ENCODE measurements around the gene MRPL49. TPM values are rescaled to one million over a fixed set of nuclear protein-coding genes. Genes with fewer than 3 reads are reported as not detected.

MRPL49 gene
- total and polyA plus RNA-seq, 2 of the 13 experiments (the other 11 are each of a cell fraction or from before 2014, with no cell fraction given) = 39.2 to 53.3 TPM

GRCh38 chr11:65121865-65122696 is at the start of gene MRPL49, which contains the start of gene FAU (continued):
- TF ChIP-seq SRSF9 (IDR thresholded peaks at IDR 0.05; ENCODE audit: borderline replicate concordance, insufficient read depth, low read depth, low read length, poor library complexity, severe bottlenecking) (no peak), ZNF275 (CRISPR knock-in tag; IDR thresholded peaks at IDR 0.05; ENCODE audit: borderline replicate concordance) (0 out of 2 replicates have a peak, but pooled peaks have one; percentile 19), BCLAF1 (IDR thresholded peaks at IDR 0.05) (no peak), ZNF704 (CRISPR knock-in tag; IDR thresholded peaks at IDR 0.05; ENCODE audit: borderline replicate concordance) (no peak), NAIF1 (CRISPR knock-in tag; IDR thresholded peaks at IDR 0.05; ENCODE audit: borderline replicate concordance) (no peak; the same call in 1 of the 2 replicates), FOXA3 (CRISPR knock-in tag; IDR thresholded peaks at IDR 0.05) (peak; percentile 67), ZNF747 (CRISPR knock-in tag; IDR thresholded peaks at IDR 0.05; ENCODE audit: borderline replicate concordance) (peak; percentile 81), BORCS8-MEF2B (CRISPR knock-in tag; IDR thresholded peaks at IDR 0.05) (peak; percentile 14; the same call in 1 of the 2 replicates), ZNF713 (CRISPR knock-in tag; IDR thresholded peaks at IDR 0.05) (0 out of 2 replicates have a peak, but pooled peaks have one; percentile 76), ZNF121 (CRISPR knock-in tag; IDR thresholded peaks at IDR 0.05) (peak; percentile 27; the same call in 1 of the 2 replicates), SMARCE1 (IDR thresholded peaks at IDR 0.05; ENCODE audit: borderline replicate concordance) (no peak), ZNF17 (CRISPR knock-in tag; IDR thresholded peaks at IDR 0.05) (no peak), RCOR2 (CRISPR knock-in tag; IDR thresholded peaks at IDR 0.05) (no peak), ZNF282 (IDR thresholded peaks at IDR 0.05; ENCODE audit: partially characterized antibody) (no peak), MNT (IDR thresholded peaks at IDR 0.05) (peak; percentile 67), EP300 (IDR thresholded peaks at IDR 0.05; ENCODE audit: low read depth in 2 of 2, low read length in 2 of 2) (no peak), EP300 (CRISPR knock-in tag; IDR thresholded peaks at IDR 0.05; ENCODE audit: borderline replicate concordance) (peak; percentile 45), KDM5A (IDR thresholded peaks at IDR 0.05; ENCODE audit: borderline replicate concordance, low read length) (peak; percentile 81), POGZ (CRISPR knock-in tag; IDR thresholded peaks at IDR 0.05) (peak; percentile 66; the same call in 1 of the 2 replicates), RFX1 (IDR thresholded peaks at IDR 0.05) (no peak), ESRRA (CRISPR knock-in tag; IDR thresholded peaks at IDR 0.05; ENCODE audit: low read depth) (0 out of 2 replicates have a peak, but pooled peaks have one; percentile 25), SMAD9 (CRISPR knock-in tag; IDR thresholded peaks at IDR 0.05) (peak; percentile 82)

All from HepG2 (cell line).